Right lobe of liver (tissue), 6 donors: ENCODE data around the gene DNAJC21. TPM values are rescaled to one million over a fixed set of nuclear protein-coding genes. Genes with fewer than 3 reads are reported as not detected.
A peak's percentile ranks its signal among the peaks of the same experiment; 100 is the strongest.

ENCODE experiments used
- ATAC-seq, 4 donors: fragments of 200-7000 bp; cut with Tn5 transposase; one replicate each; pipeline ENCODE4 v1.9.1; 2020; ENCODE audit warnings: mild to moderate bottlenecking in 4 of 4, moderate library complexity in 4 of 4
- DNase-seq, 3 donors: peaks; one replicate each; pipeline ENCODE4 v3.0.0-alpha.2; 2020
- H3K27ac ChIP-seq, 3 donors: fragments of 200-600 bp; one replicate each; pipeline ENCODE4 v1.8.0; 2022
- H3K27me3 ChIP-seq, 2 donors: fragments of 200-600 bp; one replicate each; pipeline ENCODE4 v1.8.0; 2022
- H3K36me3 ChIP-seq, 4 donors: fragments of 200-600 bp; sonication (generic) in 1 of 4; one replicate each; pipeline versions ENCODE4 v1.5.1 to v1.8.0; 2017 to 2022; ENCODE audit warnings: control low read depth in 1 of 4
- H3K4me1 ChIP-seq, 4 donors: fragments of 200-600 bp; sonication (generic) in 1 of 4; one replicate each; pipeline versions ENCODE4 v1.5.1 to v1.8.0; 2017 to 2022; ENCODE audit warnings: control low read depth in 1 of 4
- H3K4me3 ChIP-seq, 3 donors: fragments of 200-600 bp; one replicate each; pipeline ENCODE4 v1.8.0; 2022
- H3K9me3 ChIP-seq, 4 donors: fragments of 200-600 bp; sonication (generic) in 1 of 4; one replicate each; pipeline versions ENCODE4 v1.5.1 to v1.8.0; 2017 to 2022; ENCODE audit warnings: control low read depth in 1 of 4
- POLR2A ChIP-seq: fragments of 450-650 bp; IDR thresholded peaks from one replicate; pipeline ENCODE4 v1.6.1; 2017; ENCODE audit warnings: antibody characterized with exemption, mild to moderate bottlenecking
- WGBS: methylation state at CpG from one replicate; pipeline ENCODE4 v1.1.6; 2018; ENCODE audit warnings: low coverage, low lambda C conversion rate; ENCODE audit not compliant: insufficient coverage; ENCODE audit errors: missing lambda C conversion rate; 5-methylcytosine and 5-hydroxymethylcytosine counted together
- intact Hi-C, 2 donors: fragments of 100-400 bp; cut with DNase I; formaldehyde crosslinking; loops; one replicate each; pipeline versions ENCODE4 v1.11.2 to v1.14.1; 2022
- total RNA-seq, 6 experiments: library from RNA; depleted of rRNA in 2 of 6; stranded (reverse); fragments of >200 nt in 2 of 6; fragmentation: NEBNext Ultra II Directional in 3 of 6; extraction: Animal tissue kit (Norgen Biotek cat#: 25700) in 3 of 6; gene quantifications; one replicate each; pipeline versions ENCODE4 v1.1.0 to v1.2.4, GENCODE V29; 2016 to 2023
- TF ChIP-seq, protein P1 (sequence below), 4 donors: fragments of 200-600 bp in 3 of 4; fragments of 450-650 bp in 1 of 4; IDR thresholded peaks; one replicate each; pipeline versions ENCODE4 v1.5.1 to v1.8.0; 2016 to 2022; ENCODE audit warnings: antibody characterized with exemption in 4 of 4, mild to moderate bottlenecking in 2 of 4
- donor health status: DM: no; HTN: yes; CAD: no.
- donor health status: DM: no; HTN: no; CAD: no.
- donor health status: DM: no; HTN: no; CAD: no.
- donor health status: DM: no; HTN: yes; CAD: no.
- donor health status: DM: no; HTN: yes; CAD: no.

DNAJC21 gene
- total RNA-seq, 6 experiments from 2014 or later: 13.3 to 23.9 (median 20.2) TPM

- H3K9me3 ChIP-seq: no peaks in the 10 kb centered on the region
- no peaks in the 10 kb centered on the region for H3K27me3 ChIP-seq
- H3K4me1 ChIP-seq: peaks cover 0 to 17% (median 8%) of the 10 kb centered on the region in 4 donors
- no peak for ATAC-seq
- intact Hi-C loops: no loop called here
- H3K36me3 ChIP-seq: peaks cover 0 to 11% (median under 1%) of the 10 kb centered on the region in 4 donors
- H3K4me3 ChIP-seq: peak overlapping the region; percentile 79 to 84 (median 83)
- TF ChIP-seq, protein P1, sequence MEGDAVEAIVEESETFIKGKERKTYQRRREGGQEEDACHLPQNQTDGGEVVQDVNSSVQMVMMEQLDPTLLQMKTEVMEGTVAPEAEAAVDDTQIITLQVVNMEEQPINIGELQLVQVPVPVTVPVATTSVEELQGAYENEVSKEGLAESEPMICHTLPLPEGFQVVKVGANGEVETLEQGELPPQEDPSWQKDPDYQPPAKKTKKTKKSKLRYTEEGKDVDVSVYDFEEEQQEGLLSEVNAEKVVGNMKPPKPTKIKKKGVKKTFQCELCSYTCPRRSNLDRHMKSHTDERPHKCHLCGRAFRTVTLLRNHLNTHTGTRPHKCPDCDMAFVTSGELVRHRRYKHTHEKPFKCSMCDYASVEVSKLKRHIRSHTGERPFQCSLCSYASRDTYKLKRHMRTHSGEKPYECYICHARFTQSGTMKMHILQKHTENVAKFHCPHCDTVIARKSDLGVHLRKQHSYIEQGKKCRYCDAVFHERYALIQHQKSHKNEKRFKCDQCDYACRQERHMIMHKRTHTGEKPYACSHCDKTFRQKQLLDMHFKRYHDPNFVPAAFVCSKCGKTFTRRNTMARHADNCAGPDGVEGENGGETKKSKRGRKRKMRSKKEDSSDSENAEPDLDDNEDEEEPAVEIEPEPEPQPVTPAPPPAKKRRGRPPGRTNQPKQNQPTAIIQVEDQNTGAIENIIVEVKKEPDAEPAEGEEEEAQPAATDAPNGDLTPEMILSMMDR (IDR thresholded peaks at IDR 0.05): no peak
- H3K27ac ChIP-seq: no peak overlapping the region
- DNase-seq: no peak
- WGBS: 72% methylated on average over 4 of the region's 4 CpGs
These were observed 1.5 kb downstream of the DNAJC21 start for GRCh38 chr5:34930870-34931269.

- TF ChIP-seq, protein P1 (IDR thresholded peaks at IDR 0.05): no peak
- no peak for TF ChIP-seq POLR2A
- 100% methylated on average over 2 of the region's 2 CpGs for WGBS
- Histone ChIP-seq H3K27ac (no peak overlapping the region), H3K27me3 (no peaks in the 10 kb centered on the region), H3K4me3 (no peak overlapping the region), H3K4me1 (peaks cover 0 to 17% (median 8%) of the 10 kb centered on the region in 4 donors), H3K9me3 (no peaks in the 10 kb centered on the region), H3K36me3 (peaks cover 0 to 25% (median 9%) of the 10 kb centered on the region in 4 donors)
- DNase-seq (no peak), ATAC-seq (no peak)
- intact Hi-C loops: no loop called here
These were observed 3.6 kb downstream of the DNAJC21 start for GRCh38 chr5:34932947-34933346.

- H3K27me3 ChIP-seq: no peaks in the 10 kb centered on the region
- H3K36me3 ChIP-seq: peaks cover 0 to 77% (median 23%) of the 10 kb centered on the region in 4 donors
- no peaks in the 10 kb centered on the region for H3K9me3 ChIP-seq
- DNase-seq: no peak
- no peak for ATAC-seq
- no peak for TF ChIP-seq POLR2A
- TF ChIP-seq, protein P1 (IDR thresholded peaks at IDR 0.05): no peak
- H3K4me1 ChIP-seq: no peaks in the 10 kb centered on the region
- intact Hi-C loops: no loop called here
- H3K4me3 ChIP-seq: no peak overlapping the region
- 59% methylated on average over 2 of the region's 3 CpGs for WGBS
- H3K27ac ChIP-seq: no peak overlapping the region
These were observed 12.6 kb downstream of the DNAJC21 start for GRCh38 chr5:34941936-34942335.

- Histone ChIP-seq H3K9me3 (no peaks in the 10 kb centered on the region), H3K4me3 (no peak overlapping the region), H3K27ac (no peak overlapping the region), H3K27me3 (no peaks in the 10 kb centered on the region), H3K4me1 (no peaks in the 10 kb centered on the region), H3K36me3 (peaks cover 0 to 58% (median 10%) of the 10 kb centered on the region in 4 donors)
- DNase-seq (no peak), ATAC-seq (no peak)
- no peak for TF ChIP-seq POLR2A
- TF ChIP-seq, protein P1 (IDR thresholded peaks at IDR 0.05): no peak
- WGBS: 94% methylated on average over 2 of the region's 2 CpGs
- intact Hi-C loops: no loop called here
These were observed 14.7 kb downstream of the DNAJC21 start for GRCh38 chr5:34944044-34944443.
